Middle frontal gyrus (tissue), 1 donor: Measurements from ENCODE around the gene SMIM1.

Experiments used
- DNase-seq: peaks from one replicate; pipeline ENCODE4 v3.0.0-alpha.2; 2015; ENCODE audit warnings: low spot score; ENCODE audit errors: extremely low spot score

The SMIM1 gene

GRCh38 chr1:3753656-3754454, 18.7 kb upstream of the SMIM1 start:
- no peak for DNase-seq

- no peak for DNase-seq
Measured at GRCh38 chr1:3756394-3756793, 16.2 kb upstream of the SMIM1 start.

GRCh38 chr1:3759164-3759563, 13.4 kb upstream of the SMIM1 start:
- DNase-seq: no peak

GRCh38 chr1:3759796-3760195, 12.8 kb upstream of the SMIM1 start:
- no peak for DNase-seq

- no peak for DNase-seq
Measured at GRCh38 chr1:3761296-3762010, 11.1 kb upstream of the SMIM1 start.

GRCh38 chr1:3762151-3762872, 10.2 kb upstream of the SMIM1 start:
- DNase-seq: no peak

- DNase-seq: no peak
Measured at GRCh38 chr1:3762873-3763228, 9.7 kb upstream of the SMIM1 start.

- no peak for DNase-seq
Measured at GRCh38 chr1:3763351-3764125, 9.0 kb upstream of the SMIM1 start.

- no peak for DNase-seq
Measured at GRCh38 chr1:3767328-3767925, 5.1 kb upstream of the SMIM1 start.

- DNase-seq: no peak
Measured at GRCh38 chr1:3768811-3769390, 3.6 kb upstream of the SMIM1 start.

GRCh38 chr1:3770047-3770765, 2.3 kb upstream of the SMIM1 start:
- no peak for DNase-seq

GRCh38 chr1:3771108-3772026, 1.2 kb upstream of the SMIM1 start:
- no peak for DNase-seq

GRCh38 chr1:3772027-3772714, 378 bp upstream of the SMIM1 start:
- no peak for DNase-seq

- DNase-seq: no peak
Measured at GRCh38 chr1:3773572-3774275, 1.2 kb downstream of the SMIM1 start.

- DNase-seq: no peak
Measured at GRCh38 chr1:3774276-3774945, 1.9 kb downstream of the SMIM1 start.

GRCh38 chr1:3774946-3775489, 2.5 kb downstream of the SMIM1 start:
- no peak for DNase-seq
